HepG2 (cell line): ENCODE measurements around the gene SPATA25. TPM values are rescaled to one million over a fixed set of nuclear protein-coding genes. Genes with fewer than 3 reads are reported as not detected.

Experiments used
- BATF2 ChIP-seq: sonication (generic); formaldehyde crosslinking; IDR thresholded peaks from 2 replicates; pipeline ENCODE4 v1.8.0; 2022; ENCODE audit warnings: mild to moderate bottlenecking, missing genetic modification reagents, moderate library complexity
- BCLAF1 ChIP-seq: fragments of 450-650 bp; IDR thresholded peaks from 2 replicates; pipeline ENCODE4 v1.6.1; 2017; ENCODE audit warnings: mild to moderate bottlenecking
- GPBP1L1 ChIP-seq: sonication (generic); formaldehyde crosslinking; IDR thresholded peaks from 2 replicates; pipeline ENCODE4 v1.5.0; 2020; ENCODE audit warnings: mild to moderate bottlenecking, missing genetic modification reagents
- HIVEP1 ChIP-seq: sonication (generic); formaldehyde crosslinking; IDR thresholded peaks from 2 replicates; pipeline ENCODE4 v1.4.0; 2020; ENCODE audit warnings: mild to moderate bottlenecking, missing genetic modification reagents
- HMGXB4 ChIP-seq, 2 experiments: sonication (generic) in 1 of 2; formaldehyde crosslinking in 1 of 2; IDR thresholded peaks; 2 replicates each; pipeline versions ENCODE4 v1.4.0 to v1.6.1; 2018 to 2020; ENCODE audit warnings: missing genetic modification reagents in 2 of 2, borderline replicate concordance in 1 of 2, low read depth in 1 of 2, mild to moderate bottlenecking in 1 of 2, missing biosample characterization in 1 of 2
- HNRNPH1 ChIP-seq: fragments of 200-400 bp; formaldehyde crosslinking; optimal IDR thresholded peaks from 2 replicates; pipeline ENCODE3; 2017; ENCODE audit warnings: mild to moderate bottlenecking, low read depth, low read length
- KAT8 ChIP-seq: IDR thresholded peaks from 2 replicates; pipeline ENCODE4 v1.6.1; 2016; ENCODE audit warnings: missing genetic modification reagents, missing compliant biosample characterization
- TERF1 ChIP-seq: sonication (generic); formaldehyde crosslinking; IDR thresholded peaks from 2 replicates; pipeline ENCODE4 v1.8.0; 2022; ENCODE audit warnings: mild to moderate bottlenecking, missing genetic modification reagents, moderate library complexity
- ZBTB10 ChIP-seq: sonication (generic); formaldehyde crosslinking; IDR thresholded peaks from 2 replicates; pipeline ENCODE4 v1.4.0; 2020; ENCODE audit warnings: missing genetic modification reagents, borderline replicate concordance
- ZFX ChIP-seq: sonication (generic); formaldehyde crosslinking; IDR thresholded peaks from 2 replicates; pipeline ENCODE4 v1.4.0; 2020; ENCODE audit warnings: mild to moderate bottlenecking, low read depth, missing genetic modification reagents, moderate library complexity
- ZHX1 ChIP-seq: sonication (generic); formaldehyde crosslinking; IDR thresholded peaks from 2 replicates; pipeline ENCODE4 v1.8.1; 2022; ENCODE audit warnings: low read depth, mild to moderate bottlenecking, missing genetic modification reagents
- ZNF781 ChIP-seq: sonication (generic); formaldehyde crosslinking; IDR thresholded peaks from 2 replicates; pipeline ENCODE4 v1.5.1; 2020; ENCODE audit warnings: borderline replicate concordance, mild to moderate bottlenecking, missing genetic modification reagents; ENCODE audit errors: not compliant biosample characterization
- polyA plus RNA-seq, 8 experiments: library from polyadenylated mRNA; depleted of rRNA in 3 of 8; stranded (reverse) in 7 of 8; unstranded in 1 of 8; fragments of >200 nt; fragmentation: Illumina TruSeq in 4 of 8; extraction: Trizol in 4 of 8; gene quantifications; 2 replicates each; pipeline versions ENCODE4 v1.2.1 to v1.2.3, GENCODE V29; 2011 to 2016; ENCODE audit warnings: low read depth in 4 of 8, missing spikeins in 1 of 8, mixed read lengths in 1 of 8; ENCODE audit not compliant: insufficient read depth in 1 of 8
- total RNA-seq, 5 experiments: library from RNA; depleted of rRNA; stranded (reverse); fragments of >200 nt; fragmentation: Illumina TruSeq; extraction: Trizol; gene quantifications; 2 replicates each; pipeline ENCODE4 v1.2.3, GENCODE V29; 2016; ENCODE audit warnings: low read depth in 1 of 5

SPATA25 gene
- total and polyA plus RNA-seq, 2 of the 13 experiments (the other 11 are each of a cell fraction or from before 2014, with no cell fraction given): 4.8 to 7.6 TPM

- TF ChIP-seq TERF1 (CRISPR knock-in tag): no peak
- TF ChIP-seq ZNF781 (CRISPR knock-in tag): peak; percentile 67
- TF ChIP-seq ZFX: peak; percentile 75
- TF ChIP-seq GPBP1L1 (CRISPR knock-in tag): no peak
- TF ChIP-seq BCLAF1: no peak
- TF ChIP-seq HMGXB4 (CRISPR knock-in tag; IDR thresholded peaks at IDR 0.05; ENCODE audit: borderline replicate concordance in 1 of 2, low read depth in 1 of 2): peak in 1 of 2 experiments; percentile 64; a peak in 1 of 4 replicates
- TF ChIP-seq ZBTB10: no peak
- no peak for TF ChIP-seq ZHX1
- TF ChIP-seq HIVEP1 (CRISPR knock-in tag): peak; percentile 35; the same call in 1 of the 2 replicates
- TF ChIP-seq BATF2 (CRISPR knock-in tag): peak; percentile 75; the same call in 1 of the 2 replicates
- TF ChIP-seq KAT8 (CRISPR knock-in tag): no peak
- no peak for TF ChIP-seq HNRNPH1
These were observed 24.3 kb upstream of the SPATA25 start, which contains the start of gene PLTP (continued) for GRCh38 chr20:45911486-45912343.
